ENCODE results near the gene RPUSD4. TPM values are rescaled to one million over a fixed set of nuclear protein-coding genes. Genes with fewer than 3 reads are reported as not detected.
"Not testable (repeated sequence)": the region's sequence is repeated elsewhere in the genome, so short reads cannot be mapped to it uniquely, and the experiment has no call there.

The RPUSD4 gene, protein sequence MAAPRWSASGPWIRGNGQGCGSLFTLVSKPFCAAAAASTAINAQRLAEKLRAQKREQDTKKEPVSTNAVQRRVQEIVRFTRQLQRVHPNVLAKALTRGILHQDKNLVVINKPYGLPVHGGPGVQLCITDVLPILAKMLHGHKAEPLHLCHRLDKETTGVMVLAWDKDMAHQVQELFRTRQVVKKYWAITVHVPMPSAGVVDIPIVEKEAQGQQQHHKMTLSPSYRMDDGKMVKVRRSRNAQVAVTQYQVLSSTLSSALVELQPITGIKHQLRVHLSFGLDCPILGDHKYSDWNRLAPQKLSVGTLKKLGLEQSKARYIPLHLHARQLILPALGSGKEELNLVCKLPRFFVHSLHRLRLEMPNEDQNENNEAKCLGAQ
- 18.7 TPM for total RNA-seq

DNA sequence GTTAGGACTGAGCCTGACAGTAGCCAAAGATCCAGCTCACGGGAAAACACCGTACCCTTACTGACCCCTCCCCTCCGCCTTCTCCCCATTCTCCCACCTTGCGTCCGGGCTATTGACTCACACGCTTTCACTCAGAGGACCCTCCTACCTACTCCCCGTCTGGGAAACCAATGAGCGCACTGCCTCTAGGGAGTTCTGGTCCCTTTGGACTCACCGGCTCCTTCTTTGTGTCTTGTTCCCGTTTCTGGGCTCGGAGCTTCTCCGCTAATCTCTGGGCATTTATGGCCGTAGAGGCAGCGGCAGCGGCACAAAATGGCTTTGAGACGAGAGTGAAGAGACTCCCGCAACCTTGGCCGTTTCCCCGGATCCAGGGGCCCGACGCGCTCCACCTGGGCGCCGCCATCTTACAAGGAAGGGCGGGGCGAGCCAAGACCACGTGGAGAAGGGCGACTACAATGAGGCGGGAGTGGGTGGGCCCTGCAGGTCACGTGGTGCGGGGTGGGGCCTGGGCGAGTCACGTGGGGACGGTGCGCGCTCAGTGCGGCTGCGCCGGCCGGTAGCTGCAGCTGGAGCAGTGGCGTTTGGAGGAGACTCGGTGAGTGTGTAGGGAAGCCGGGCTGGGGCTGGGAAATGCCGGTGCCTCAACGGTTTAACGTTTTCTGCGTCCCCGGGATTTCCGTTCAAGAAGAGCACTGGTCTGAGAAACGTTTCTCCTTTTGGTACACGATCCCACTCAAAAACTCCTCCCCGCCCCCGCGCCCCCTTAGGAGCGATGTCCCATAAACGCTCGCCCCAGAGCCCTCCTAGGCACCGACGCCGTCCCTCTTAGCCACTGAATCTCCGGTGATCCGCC, at the start of gene RPUSD4, which contains the start of gene FAM118B:
Gene RPUSD4, minus strand, starts transcription at position 415 of the 853 bp plus-strand sequence. Its CDS starts 12 bp downstream, at position 403.
Gene FAM118B, plus strand, starts transcription at position 547 of the 853 bp plus-strand sequence. CDS start 23,220 bp downstream, outside the sequence.
- peak; percentile 98 for DNase-seq (ENCODE audit: low spot score)

DNA sequence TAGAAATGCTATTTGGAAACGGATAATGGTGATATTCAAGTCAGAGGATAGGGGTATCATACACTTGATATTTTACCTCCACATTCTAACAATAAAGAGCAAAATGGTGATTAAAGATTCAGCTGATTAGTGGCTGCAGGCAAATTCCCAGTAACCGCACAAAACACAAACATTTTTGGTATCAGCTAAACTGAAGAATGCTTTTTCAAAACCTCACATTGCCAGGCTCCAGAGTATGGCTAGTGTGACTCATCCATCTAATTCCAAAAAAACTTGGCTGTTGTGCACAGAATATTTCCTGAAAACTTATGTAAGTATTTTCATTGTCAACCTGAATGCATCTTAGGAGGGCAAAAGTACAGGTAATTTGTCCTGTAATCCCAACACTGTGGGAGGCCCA, 46.3 kb upstream of the RPUSD4 start:
- DNase-seq (ENCODE audit: low spot score) = no peak

DNA sequence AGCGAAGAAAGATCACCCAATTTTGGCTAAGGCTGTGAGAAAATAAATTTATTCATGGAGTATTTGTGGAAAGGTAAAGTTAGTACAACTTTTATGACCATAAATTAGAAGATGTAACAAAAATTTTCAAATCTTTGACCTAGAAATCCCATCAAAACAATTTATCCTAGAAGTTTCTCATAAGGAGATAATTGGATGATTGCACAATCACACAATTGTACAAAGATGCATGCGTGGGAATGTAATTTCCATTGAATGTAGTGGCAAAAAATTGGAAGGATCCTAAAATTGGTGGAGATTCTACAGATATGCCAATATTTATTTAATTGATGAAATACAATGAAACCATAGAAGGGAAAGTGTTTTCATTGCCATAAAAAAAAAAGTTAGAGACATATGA, 45.7 kb upstream of the RPUSD4 start:
- DNase-seq (ENCODE audit: low spot score) = no peak

DNA sequence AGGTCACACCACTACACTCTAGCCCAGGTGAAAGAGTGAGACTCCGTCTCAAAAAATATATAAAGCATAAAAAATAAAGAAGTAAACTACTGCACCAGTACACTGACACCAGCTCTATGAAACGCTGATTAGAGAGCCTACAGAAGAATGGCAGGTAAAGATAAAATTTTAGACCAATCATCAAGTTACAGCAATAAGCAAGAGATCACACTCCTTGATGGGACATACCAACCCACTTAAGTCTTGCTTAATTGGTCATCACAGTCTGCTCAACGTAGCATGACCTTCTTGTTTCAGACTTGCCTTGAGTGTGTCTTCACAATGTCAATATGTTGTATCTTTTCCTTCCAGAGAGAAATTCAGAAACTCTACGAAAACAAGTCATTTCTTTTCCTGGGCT, 44.8 kb upstream of the RPUSD4 start:
- no peak for DNase-seq (ENCODE audit: low spot score)

DNA sequence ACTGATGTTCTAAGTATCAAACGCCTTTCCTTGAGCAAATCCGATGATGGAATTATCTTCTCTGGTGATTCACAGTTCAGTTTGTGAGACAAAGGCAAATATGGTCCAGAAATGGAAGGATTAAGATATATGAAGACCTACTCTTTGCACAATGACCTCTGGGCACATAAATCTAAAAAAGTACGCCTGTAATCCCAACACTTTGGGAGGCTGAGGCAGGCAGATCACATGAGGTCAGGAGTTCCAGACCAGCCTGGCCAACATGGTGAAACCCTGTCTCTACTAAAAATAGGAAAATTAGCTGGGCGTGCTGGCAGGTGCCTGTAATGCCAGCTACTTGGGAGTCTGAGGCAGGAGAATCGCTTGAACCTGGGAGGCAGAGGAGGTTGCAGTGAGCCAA, 44.1 kb upstream of the RPUSD4 start:
- DNase-seq (ENCODE audit: low spot score) = not testable (repeated sequence)

DNA sequence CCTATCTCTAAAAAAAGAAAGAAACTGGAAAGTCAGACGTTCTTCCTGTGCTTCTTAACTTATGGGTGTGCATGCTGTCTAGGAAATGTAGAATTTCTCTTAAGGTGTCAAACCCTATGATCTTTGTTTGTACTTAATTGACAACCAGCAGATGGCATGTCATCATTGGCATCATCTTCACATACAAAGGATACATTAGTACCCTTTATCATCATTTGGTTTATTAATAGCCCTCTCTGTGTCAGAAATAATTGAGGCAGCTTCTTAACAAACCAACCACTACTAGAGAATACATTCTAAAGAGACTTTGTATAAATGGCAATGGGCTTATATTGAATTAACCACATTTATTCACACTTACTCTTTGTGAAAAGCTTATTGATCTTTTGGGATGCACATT, 43.4 kb upstream of the RPUSD4 start:
- no peak for DNase-seq (ENCODE audit: low spot score)

DNA sequence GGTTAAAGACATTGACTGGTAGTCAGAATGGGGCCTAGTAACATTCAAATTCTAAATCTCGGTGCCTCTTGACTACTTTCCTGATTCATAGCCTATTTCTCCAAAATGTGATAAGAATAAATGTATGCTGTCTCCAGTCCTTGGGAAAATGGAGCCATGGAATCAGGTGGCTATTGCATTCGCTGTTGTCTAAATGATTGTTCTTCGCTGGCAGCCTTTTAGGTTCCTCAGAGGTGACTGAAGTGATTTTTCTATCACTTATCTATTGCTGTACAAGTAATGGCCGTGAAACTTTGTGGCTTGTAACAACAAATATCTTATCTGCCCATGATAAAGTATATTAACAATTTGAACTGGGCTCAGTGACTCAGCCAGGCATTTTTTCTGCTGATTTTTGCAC, 41.8 kb upstream of the RPUSD4 start:
- no peak for DNase-seq (ENCODE audit: low spot score)

DNA sequence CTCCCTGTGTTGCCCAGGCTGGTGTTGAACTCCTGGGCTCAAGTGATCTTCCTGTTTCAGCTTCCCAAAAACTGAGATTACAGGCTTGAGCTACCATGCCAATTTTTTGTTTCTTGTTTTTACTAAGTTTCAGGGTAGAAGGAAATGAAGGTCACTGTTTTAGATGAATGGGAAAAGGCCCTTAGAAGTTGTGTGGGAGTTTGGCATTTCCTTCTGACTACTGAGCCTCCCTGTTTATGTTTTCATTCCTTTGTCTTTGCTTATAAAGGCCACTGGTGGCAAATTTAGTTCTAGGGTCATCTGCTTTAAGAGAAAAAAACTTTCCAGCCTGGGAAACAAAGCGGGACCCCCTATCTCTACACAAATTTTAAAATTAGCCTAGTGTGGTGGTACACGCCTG, 35.2 kb upstream of the RPUSD4 start:
- no peak for DNase-seq (ENCODE audit: low spot score)

DNA sequence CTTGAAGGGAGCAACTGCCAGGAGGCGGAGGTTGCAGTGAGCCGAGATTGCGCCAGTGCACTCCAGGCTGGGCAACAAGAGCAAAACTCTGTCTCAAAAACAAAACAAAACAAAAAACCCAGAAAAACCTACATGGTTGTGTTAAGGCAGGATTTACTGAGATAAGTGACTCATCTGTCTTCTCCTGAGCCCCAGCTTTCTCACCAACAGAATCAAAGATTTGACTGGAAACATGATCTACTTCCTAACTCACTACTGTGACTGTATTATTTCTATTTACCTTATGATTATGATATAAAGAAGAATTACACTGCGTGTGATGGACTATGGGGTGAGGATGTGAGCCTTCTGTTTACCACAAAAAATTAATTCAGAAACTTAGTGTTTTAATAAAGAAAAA, 21.9 kb upstream of the RPUSD4 start:
- no peak for DNase-seq (ENCODE audit: low spot score)

DNA sequence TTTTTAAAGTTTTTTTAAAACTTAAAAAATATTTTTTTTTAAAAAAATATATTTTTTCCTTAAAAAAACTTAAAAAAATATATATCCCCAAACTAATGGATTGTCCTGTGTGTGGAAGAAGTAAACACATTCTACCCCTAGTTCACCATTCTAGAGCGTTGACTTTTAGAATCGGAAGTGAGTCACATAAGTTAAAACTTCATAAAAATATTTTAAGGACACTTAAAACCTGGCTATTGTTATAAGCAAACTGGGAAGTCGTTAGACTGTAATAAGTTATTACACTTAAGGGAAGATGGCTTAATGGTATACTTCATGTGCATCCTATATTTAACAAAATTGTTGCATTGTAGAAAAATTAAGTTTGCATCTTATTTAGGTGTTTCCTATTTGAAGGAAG, 21.2 kb upstream of the RPUSD4 start:
- DNase-seq (ENCODE audit: low spot score) = no peak

DNA sequence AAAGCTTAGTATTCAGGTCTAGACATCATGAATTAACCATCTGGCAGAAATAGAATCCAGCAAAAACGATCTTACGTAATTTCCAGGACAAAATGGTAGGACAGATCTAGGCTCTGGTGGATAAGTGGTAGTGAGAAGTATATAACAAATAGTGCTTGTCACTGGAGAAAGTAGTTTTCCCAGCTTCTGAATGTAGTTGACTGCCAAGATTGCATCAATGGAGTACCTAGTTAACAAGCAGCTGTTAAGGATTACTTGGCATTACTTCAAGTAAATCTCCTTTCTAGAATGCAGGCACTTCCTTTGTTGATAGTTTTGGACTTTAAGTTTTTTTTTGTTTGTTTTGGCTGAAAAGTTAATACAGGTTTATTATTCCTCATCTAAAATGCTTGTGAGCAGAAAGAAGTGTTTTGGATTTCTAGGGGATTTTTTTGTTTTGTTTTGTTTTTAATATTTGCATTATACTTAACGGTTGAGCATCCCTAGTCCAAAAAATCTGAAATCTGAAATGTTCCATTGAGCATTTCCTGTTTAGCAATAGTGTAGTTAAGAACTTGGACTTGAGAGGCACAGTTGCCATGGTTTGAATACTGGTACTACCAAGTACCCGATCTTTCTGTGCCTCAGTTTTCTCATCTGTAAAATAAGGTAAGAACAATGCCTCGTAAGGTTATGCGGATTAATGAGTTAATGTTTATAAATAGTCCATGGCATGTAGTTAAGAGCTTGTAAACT, 20.4 kb upstream of the RPUSD4 start:
- DNase-seq (ENCODE audit: low spot score) = no peak

DNA sequence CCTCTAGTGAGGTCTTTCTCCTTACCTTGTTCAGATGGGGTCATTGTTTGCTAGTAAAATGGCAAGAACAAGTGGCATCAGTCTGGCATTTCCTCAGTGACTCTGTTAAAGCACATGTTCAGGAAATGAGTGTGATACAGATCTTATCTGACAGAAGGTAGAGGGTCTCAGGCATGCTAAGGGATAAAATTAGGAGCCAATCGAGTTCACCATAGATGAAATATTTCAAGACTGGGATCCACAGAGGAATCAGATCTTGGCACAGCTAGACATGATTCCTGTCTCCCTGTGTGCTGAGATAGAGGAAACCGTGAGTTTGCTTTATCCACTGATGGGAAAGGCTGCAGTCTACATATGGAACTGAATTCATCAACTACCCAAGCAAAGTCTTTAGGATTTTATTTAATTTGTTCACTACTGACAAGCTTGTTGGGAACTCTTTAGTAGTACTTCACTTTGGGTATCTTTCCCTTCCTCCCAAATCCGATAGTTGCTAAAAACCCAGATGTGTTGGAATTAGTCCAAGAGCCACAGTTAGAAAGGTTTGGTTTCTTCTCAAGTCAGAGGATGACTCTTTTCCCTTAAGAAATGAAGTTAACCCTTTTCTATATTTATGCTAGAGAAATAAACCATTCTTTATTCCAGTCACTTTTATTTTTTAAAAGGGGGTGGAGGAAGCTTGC, 18.5 kb upstream of the RPUSD4 start:
- DNase-seq (ENCODE audit: low spot score) = no peak

DNA sequence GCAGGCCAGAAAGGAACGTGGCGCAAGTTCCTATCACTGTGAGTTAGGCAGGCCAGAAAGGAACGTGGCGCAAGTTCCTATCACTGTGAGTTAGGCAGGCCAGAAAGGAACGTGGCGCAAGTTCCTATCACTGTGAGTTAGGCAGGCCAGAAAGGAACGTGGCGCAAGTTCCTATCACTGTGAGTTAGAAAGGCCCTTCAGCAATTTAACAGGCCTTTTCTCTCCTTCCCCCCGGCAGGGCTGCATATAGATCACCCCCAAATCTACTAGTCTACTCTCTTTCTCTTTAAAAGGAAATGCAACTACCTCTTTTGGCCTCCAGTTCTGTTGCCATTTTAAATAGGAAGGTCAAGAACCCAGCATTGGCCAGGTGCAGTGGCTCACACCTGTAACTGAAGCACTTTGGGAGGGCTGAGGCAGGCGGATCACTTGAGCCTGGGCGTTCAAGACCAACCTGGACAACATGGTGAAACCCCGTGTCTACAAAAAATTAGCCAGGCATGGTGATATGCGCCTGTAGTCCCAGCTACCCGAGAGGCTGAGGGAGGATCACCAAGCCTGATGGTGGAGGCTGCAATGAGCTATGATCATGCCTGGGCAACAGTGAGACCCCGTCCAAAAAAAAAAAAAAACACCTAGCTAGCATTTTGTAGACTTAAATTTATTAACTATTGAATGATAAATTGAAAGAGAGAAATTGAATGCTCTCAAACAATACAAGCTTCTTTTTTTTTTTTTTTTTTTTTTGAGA, 15.1 kb upstream of the RPUSD4 start:
- DNase-seq (ENCODE audit: low spot score) = no peak

DNA sequence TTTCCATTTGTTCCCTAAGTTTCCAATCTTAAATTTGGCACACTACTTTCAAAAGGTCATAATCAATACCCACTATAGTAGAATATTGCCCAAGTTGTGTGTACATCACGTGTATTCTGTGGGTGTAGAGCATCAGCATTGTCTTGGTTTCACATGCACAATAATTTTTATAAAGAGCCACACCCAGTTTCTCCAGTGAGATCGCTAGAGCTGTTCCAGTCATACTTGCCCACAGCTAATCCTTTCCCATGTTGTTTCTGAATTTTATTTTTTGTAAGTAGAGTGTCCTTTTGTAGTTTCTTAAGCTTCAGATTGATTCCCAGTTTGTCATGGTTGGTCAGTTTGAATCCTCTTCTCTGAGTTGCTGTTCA, 13.8 kb upstream of the RPUSD4 start:
- DNase-seq (ENCODE audit: low spot score) = no peak

DNA sequence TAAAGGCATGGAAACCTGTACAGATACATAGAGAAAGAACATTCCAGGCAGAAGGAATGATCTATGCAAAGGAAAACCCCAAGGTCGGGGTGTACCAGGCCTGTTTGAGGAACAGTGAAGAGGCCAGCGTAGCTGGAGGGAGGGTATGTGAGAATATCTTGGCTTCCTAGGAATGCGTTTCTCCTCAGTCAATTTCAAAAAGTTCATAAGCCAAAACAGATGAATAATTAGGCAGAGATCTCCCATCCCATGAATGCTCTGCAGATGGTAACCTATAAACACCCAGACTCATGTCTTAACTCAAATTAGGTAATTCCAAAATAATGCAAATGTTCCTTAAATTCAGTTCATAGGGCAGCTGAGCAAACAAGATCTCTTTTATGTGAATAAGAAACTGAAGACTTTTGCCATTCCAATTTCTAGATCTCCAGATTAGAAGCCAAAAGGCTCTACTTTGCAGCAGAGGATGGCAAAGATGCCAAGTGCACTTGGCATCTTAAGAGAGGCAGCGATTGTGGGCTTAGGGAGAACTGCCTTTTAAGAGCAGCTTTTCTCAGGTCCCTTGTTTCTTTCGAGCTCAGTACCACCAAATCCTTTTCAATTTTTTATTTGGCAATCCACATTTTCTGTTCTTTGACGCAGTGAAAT, 13.3 kb upstream of the RPUSD4 start:
- DNase-seq (ENCODE audit: low spot score) = no peak

DNA sequence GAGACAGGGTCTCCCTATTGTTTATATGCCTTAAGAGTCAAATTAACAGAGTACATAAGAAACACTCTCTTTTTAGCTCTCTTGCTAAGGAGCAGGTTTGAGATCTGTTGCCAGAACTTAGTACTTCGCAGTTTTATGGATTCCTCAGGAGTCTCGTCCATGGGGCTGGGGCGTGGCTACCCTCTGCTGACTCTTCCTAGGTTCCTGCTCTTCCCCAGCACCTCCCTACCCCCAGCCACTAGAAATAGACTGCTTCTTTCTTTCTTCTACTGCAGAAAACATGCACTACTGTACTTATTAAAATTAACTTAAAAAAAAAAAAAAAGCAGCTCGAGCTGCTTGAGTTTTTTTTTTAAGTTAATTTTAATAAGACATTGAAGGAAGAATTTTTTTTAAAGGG, 8.1 kb upstream of the RPUSD4 start:
- DNase-seq (ENCODE audit: low spot score) = no peak

DNA sequence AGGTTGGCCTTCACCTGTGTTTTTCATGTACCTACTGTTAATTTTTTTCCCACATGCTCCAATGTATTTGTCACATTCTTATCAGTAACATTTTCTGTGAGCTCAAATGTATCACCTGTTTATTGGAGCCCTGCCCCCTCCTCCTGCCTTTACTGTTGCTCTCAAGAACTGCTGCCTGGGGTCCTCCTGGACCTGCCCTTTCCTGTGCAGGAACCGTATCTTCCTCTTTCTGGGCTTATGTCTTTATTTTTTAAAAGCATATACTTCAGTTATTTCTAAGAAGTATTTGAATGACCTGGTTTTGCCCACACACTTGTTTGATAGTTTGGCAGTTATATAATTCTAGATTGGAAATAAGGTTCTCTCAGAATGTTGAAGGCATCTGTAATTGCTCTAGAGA, 6.0 kb upstream of the RPUSD4 start:
- no peak for DNase-seq (ENCODE audit: low spot score)

DNA sequence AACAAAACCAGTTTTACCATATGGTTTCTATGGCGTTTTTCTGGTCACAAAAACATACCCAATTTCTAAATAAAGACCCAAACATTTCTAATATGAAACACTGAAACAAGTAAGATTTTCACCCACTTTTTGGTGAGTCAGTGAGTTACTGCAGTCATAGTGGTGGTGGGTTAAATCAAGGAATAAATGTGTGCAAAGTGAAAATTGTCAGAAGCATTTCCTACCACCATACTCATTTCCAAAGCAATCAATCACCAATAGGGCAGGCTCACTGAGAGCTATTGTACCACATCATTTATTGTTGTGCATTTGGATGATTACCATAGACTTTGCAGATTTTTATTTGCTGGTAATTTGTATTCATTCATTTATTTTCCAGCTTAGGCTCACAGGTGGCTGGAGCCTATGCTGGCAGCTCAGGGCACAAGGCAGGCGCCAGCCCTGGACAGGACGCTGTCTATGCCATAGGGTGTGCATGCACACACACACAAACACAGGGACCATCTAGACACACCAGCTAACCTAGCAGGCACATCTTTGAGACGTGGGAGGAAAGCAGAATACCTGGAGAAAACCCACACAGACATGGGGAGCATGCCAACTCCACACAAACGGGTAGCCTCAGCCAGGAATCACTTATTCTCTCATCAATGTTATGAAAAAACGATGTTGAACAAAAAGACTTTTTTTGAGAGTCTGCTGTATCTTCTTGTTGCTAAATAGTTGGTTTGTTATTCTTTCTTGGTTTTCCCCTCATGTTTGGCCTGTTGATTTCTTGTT, 5.3 kb upstream of the RPUSD4 start:
- DNase-seq (ENCODE audit: low spot score) = no peak

DNA sequence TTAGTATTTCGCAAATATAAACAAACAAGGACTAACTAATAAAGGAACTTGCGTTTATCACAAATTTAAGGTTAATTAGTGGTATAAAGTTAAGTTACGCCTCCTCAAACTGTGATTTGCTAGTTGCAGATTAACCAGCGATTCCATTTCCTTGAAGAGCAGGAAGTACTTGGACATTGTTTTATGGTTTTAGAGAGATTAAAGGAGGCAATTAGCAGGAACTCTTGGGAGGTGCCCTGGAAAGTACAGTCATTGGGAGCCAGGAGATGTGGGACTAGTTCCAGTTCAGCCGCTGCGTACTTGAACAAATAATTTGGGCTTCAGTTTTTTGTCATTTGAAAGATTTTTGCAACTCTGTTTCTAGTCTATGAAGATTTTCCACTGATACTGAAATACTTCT, 3.4 kb upstream of the RPUSD4 start:
- DNase-seq (ENCODE audit: low spot score) = peak; percentile 29

DNA sequence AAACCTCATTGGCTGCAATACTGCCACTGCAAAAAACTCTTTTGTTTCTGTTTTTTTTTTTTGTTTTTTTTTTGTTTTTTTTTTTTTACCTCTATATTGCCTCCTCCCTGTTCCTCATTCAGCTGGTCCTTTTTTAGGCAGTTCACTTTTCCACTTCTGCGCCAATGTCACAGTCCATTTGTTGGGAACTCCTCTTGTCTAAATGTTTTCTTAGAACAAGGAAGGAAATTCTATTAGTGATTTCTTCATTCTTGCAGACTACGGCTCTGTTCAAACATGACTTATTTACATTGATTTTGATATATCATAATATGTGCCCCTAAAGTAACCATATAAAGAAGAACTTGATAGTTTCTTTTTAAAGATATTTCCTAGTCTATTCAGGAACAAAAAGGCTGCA, 3.0 kb upstream of the RPUSD4 start:
- DNase-seq (ENCODE audit: low spot score) = no peak
